K562 (cell line): ENCODE results near the gene ILKAP. TPM values are rescaled to one million over a fixed set of nuclear protein-coding genes. Genes with fewer than 3 reads are reported as not detected.

Experiments used
- BACH1 ChIP-seq: fragments of 200-800 bp; sonication (Bioruptor generic); IDR thresholded peaks from 2 replicates; pipeline ENCODE4 v1.6.1; 2016; ENCODE audit warnings: missing genetic modification characterization, missing compliant biosample characterization
- CBFA2T2 ChIP-seq: fragments of 450-650 bp; conservative IDR thresholded peaks from 2 replicates; pipeline ENCODE4 v1.6.1; 2017; ENCODE audit warnings: mild to moderate bottlenecking
- CBX3 ChIP-seq, 2 experiments: IDR thresholded peaks; 1 replicate in 1 of 2; 2 replicates in 1 of 2; pipeline ENCODE4 v1.6.1; 2012; ENCODE audit warnings: inconsistent platforms in 2 of 2, low read length in 2 of 2, borderline replicate concordance in 1 of 2, control low read depth in 1 of 2
- CBX8 ChIP-seq: fragments of 200-600 bp; sonication (generic); IDR thresholded peaks from 2 replicates; pipeline ENCODE4 v1.6.1; 2012; ENCODE audit warnings: borderline replicate concordance, mixed run types, low read depth, mild to moderate bottlenecking, moderate library complexity, mixed read lengths, low read length, control low read depth, inconsistent platforms; ENCODE audit not compliant: poor library complexity, severe bottlenecking; ENCODE audit errors: extremely low read depth
- CC2D1A ChIP-seq: fragments of 450-650 bp; IDR thresholded peaks from 2 replicates; pipeline ENCODE4 v1.6.1; 2017; ENCODE audit warnings: mild to moderate bottlenecking
- CEBPB ChIP-seq: fragments of 450-650 bp; IDR thresholded peaks from 2 replicates; pipeline ENCODE4 v1.6.1; 2016; ENCODE audit warnings: missing genetic modification characterization, missing compliant biosample characterization
- CHAMP1 ChIP-seq: fragments of 450-650 bp; IDR thresholded peaks from 2 replicates; pipeline ENCODE4 v1.6.1; 2016; ENCODE audit warnings: mild to moderate bottlenecking
- CHCHD3 ChIP-seq: fragments of 250-450 bp; sonication (Bioruptor Pico); IDR thresholded peaks from 2 replicates; pipeline ENCODE4 v2.1.2; 2022; ENCODE audit warnings: mild to moderate bottlenecking
- CREM ChIP-seq: IDR thresholded peaks from 2 replicates; pipeline ENCODE4 v1.6.1; 2014; ENCODE audit warnings: antibody characterized with exemption, low read depth
- FOXK1 ChIP-seq: sonication (generic); formaldehyde crosslinking; IDR thresholded peaks from 2 replicates; pipeline ENCODE4 v1.8.0; 2022; ENCODE audit warnings: missing genetic modification reagents, mild to moderate bottlenecking, borderline replicate concordance
- HES1 ChIP-seq: fragments of 450-650 bp; IDR thresholded peaks from 2 replicates; pipeline ENCODE4 v1.6.1; 2016; ENCODE audit warnings: low read depth, mild to moderate bottlenecking, moderate library complexity
- MBD1 ChIP-seq: fragments of 250-450 bp; sonication (Bioruptor Pico); IDR thresholded peaks from 2 replicates; pipeline ENCODE4 v1.8.0; 2022; ENCODE audit warnings: inconsistent platforms
- MEF2D ChIP-seq: conservative IDR thresholded peaks from 2 replicates; pipeline ENCODE4 v1.6.1; 2016; ENCODE audit warnings: low read depth, missing genetic modification characterization, missing compliant biosample characterization
- RBM39 ChIP-seq: fragments of 200-400 bp; formaldehyde crosslinking; optimal IDR thresholded peaks from 2 replicates; pipeline ENCODE3; 2018; ENCODE audit warnings: low read depth, low read length
- RHOXF2B ChIP-seq: fragments of 250-450 bp; sonication (Bioruptor Pico); conservative IDR thresholded peaks from 2 replicates; pipeline ENCODE4 v1.5.1; 2021
- ZBTB12 ChIP-seq: fragments of 250-450 bp; sonication (Bioruptor Pico); IDR thresholded peaks from 2 replicates; pipeline ENCODE4 v1.4.0; 2020
- ZEB2 ChIP-seq: fragments of 450-650 bp; IDR thresholded peaks from 2 replicates; pipeline ENCODE4 v1.6.1; 2016
- ZNF707 ChIP-seq: fragments of 250-450 bp; sonication (Bioruptor Pico); conservative IDR thresholded peaks from 2 replicates; pipeline ENCODE4 v1.8.0; 2022; ENCODE audit warnings: inconsistent platforms, mild to moderate bottlenecking, moderate library complexity
- ZNF785 ChIP-seq: fragments of 250-450 bp; sonication (Bioruptor Pico); IDR thresholded peaks from 2 replicates; pipeline ENCODE4 v1.4.0; 2020; ENCODE audit warnings: mild to moderate bottlenecking
- polyA plus RNA-seq, 8 experiments: library from polyadenylated mRNA; depleted of rRNA in 4 of 8; stranded (reverse) in 5 of 8; unstranded in 3 of 8; fragments of >200 nt; fragmentation: Nextera tagmentation in 2 of 8; fragmentation: Illumina TruSeq in 1 of 8; extraction: Ambion mirVana in 2 of 8; extraction: Trizol in 1 of 8; gene quantifications; 2 replicates each; pipeline versions ENCODE4 v1.2.1 to v1.2.3, GENCODE V29; 2011 to 2014; ENCODE audit warnings: inconsistent platforms in 1 of 8, missing spikeins in 1 of 8
- total RNA-seq, 7 experiments: library from RNA; depleted of rRNA in 6 of 7; stranded (reverse); fragments of >200 nt in 6 of 7; fragmentation: Illumina TruSeq in 2 of 7; extraction: Trizol in 2 of 7; gene quantifications; 2 replicates each; pipeline versions ENCODE4 v1.2.1 to v1.2.3, GENCODE V29; 2011 to 2021; ENCODE audit warnings: low replicate concordance in 1 of 7

Gene ILKAP
- total and polyA plus RNA-seq, 9 of the 15 experiments (the other 6 are each of a cell fraction or from before 2014, with no cell fraction given), result 3.1 to 43.9 (median 20.7) TPM

GRCh38 chr2:238203973-238204683 is 633 bp upstream of the ILKAP start (continued):
- TF ChIP-seq BACH1 (tag) (no peak), CBFA2T2 (no peak), CBX3 (IDR thresholded peaks at IDR 0.05; ENCODE audit: borderline replicate concordance in 1 of 2, low read length in 2 of 2) (no peak), CHCHD3 (CRISPR knock-in tag) (no peak), MBD1 (CRISPR knock-in tag) (no peak), ZNF785 (CRISPR knock-in tag) (no peak), CHAMP1 (no peak), HES1 (peak; percentile 63; the same call in 1 of the 2 replicates), CBX8 (no peak), RBM39 (no peak), ZNF707 (CRISPR knock-in tag) (no peak), CEBPB (tag) (no peak), FOXK1 (CRISPR knock-in tag) (no peak), ZBTB12 (no peak), ZEB2 (0 out of 2 replicates have a peak, but pooled peaks have one; percentile 18), MEF2D (tag) (no peak), RHOXF2B (no peak), CC2D1A (peak; percentile 27; the same call in 1 of the 2 replicates), CREM (0 out of 2 replicates have a peak, but pooled peaks have one; percentile 16)
